ENCODE measurements around the gene MEIS2.

MEIS2 gene

GRCh38 chr15:36899696-36900095 is 200.7 kb downstream of the MEIS2 start:
- Histone ChIP-seq H3K9ac (ENCODE audit: low read length) (no peak overlapping the region), H3K27ac (ENCODE audit: low read depth, low read length, poor library complexity, severe bottlenecking) (no peak overlapping the region), H4K20me1 (ENCODE audit: insufficient read depth, low read length) (no peaks in the 10 kb centered on the region), H3K9me3 (ENCODE audit: low read length) (no peaks in the 10 kb centered on the region), H3K79me2 (ENCODE audit: insufficient read depth, low read length) (0 out of 2 replicates have a peak, but pooled peaks cover 5% of the 10 kb centered on the region), H3F3A (ENCODE audit: insufficient read depth, low read length) (no peaks in the 10 kb centered on the region), H2AFZ (ENCODE audit: low read length) (no peak overlapping the region), H3K4me3 (ENCODE audit: low read depth, low read length, poor library complexity, severe bottlenecking) (no peak overlapping the region), H3K36me3 (ENCODE audit: insufficient read depth, low read length) (peaks cover 19% of the 10 kb centered on the region), H3K4me2 (ENCODE audit: low read length) (no peak overlapping the region), H3K9me2 (ENCODE audit: low read depth, low read length) (no peaks in the 10 kb centered on the region), H3K27me3 (ENCODE audit: insufficient read depth, low read length) (no peaks in the 10 kb centered on the region), H3K4me1 (ENCODE audit: insufficient read depth, low read length, severe bottlenecking) (peaks cover 6% of the 10 kb centered on the region)
- TF ChIP-seq EZH2 (IDR thresholded peaks at IDR 0.05; ENCODE audit: borderline replicate concordance, low read length) (no peak), CTCF (IDR thresholded peaks at IDR 0.05; ENCODE audit: low read length) (no peak)

- Histone ChIP-seq H3K27ac (ENCODE audit: low read depth, low read length, poor library complexity, severe bottlenecking) (no peak overlapping the region), H3K9ac (ENCODE audit: low read length) (no peak overlapping the region), H2AFZ (ENCODE audit: low read length) (no peak overlapping the region), H3K4me1 (ENCODE audit: insufficient read depth, low read length, severe bottlenecking) (peaks cover under 1% of the 10 kb centered on the region), H4K20me1 (ENCODE audit: insufficient read depth, low read length) (no peaks in the 10 kb centered on the region), H3K79me2 (ENCODE audit: insufficient read depth, low read length) (0 out of 2 replicates have a peak, but pooled peaks cover 5% of the 10 kb centered on the region), H3K36me3 (ENCODE audit: insufficient read depth, low read length) (peaks cover 30% of the 10 kb centered on the region), H3K9me2 (ENCODE audit: low read depth, low read length) (no peaks in the 10 kb centered on the region), H3K4me3 (ENCODE audit: low read depth, low read length, poor library complexity, severe bottlenecking) (no peak overlapping the region), H3K4me2 (ENCODE audit: low read length) (no peak overlapping the region), H3K9me3 (ENCODE audit: low read length) (no peaks in the 10 kb centered on the region), H3F3A (ENCODE audit: insufficient read depth, low read length) (no peaks in the 10 kb centered on the region), H3K27me3 (ENCODE audit: insufficient read depth, low read length) (no peaks in the 10 kb centered on the region)
- TF ChIP-seq CTCF (IDR thresholded peaks at IDR 0.05; ENCODE audit: low read length) (no peak), EZH2 (IDR thresholded peaks at IDR 0.05; ENCODE audit: borderline replicate concordance, low read length) (no peak)
These were observed 201.7 kb downstream of the MEIS2 start for GRCh38 chr15:36898536-36899126.

GRCh38 chr15:36897834-36898233 is 202.5 kb downstream of the MEIS2 start:
- H3K4me2 ChIP-seq (ENCODE audit: low read length) = no peak overlapping the region
- no peak overlapping the region for H2AFZ ChIP-seq (ENCODE audit: low read length)
- H4K20me1 ChIP-seq (ENCODE audit: insufficient read depth, low read length) = no peaks in the 10 kb centered on the region
- H3K27ac ChIP-seq (ENCODE audit: low read depth, low read length, poor library complexity, severe bottlenecking) = no peak overlapping the region
- H3K9me2 ChIP-seq (ENCODE audit: low read depth, low read length) = no peaks in the 10 kb centered on the region
- 0 out of 2 replicates have a peak, but pooled peaks cover 5% of the 10 kb centered on the region for H3K79me2 ChIP-seq (ENCODE audit: insufficient read depth, low read length)
- H3K4me1 ChIP-seq (ENCODE audit: insufficient read depth, low read length, severe bottlenecking) = no peaks in the 10 kb centered on the region
- no peaks in the 10 kb centered on the region for H3K27me3 ChIP-seq (ENCODE audit: insufficient read depth, low read length)
- H3K4me3 ChIP-seq (ENCODE audit: low read depth, low read length, poor library complexity, severe bottlenecking) = no peak overlapping the region
- H3K9ac ChIP-seq (ENCODE audit: low read length) = no peak overlapping the region
- peaks cover 38% of the 10 kb centered on the region for H3K36me3 ChIP-seq (ENCODE audit: insufficient read depth, low read length)
- no peak for TF ChIP-seq EZH2 (IDR thresholded peaks at IDR 0.05; ENCODE audit: borderline replicate concordance, low read length)
- no peak for TF ChIP-seq CTCF (IDR thresholded peaks at IDR 0.05; ENCODE audit: low read length)
- no peaks in the 10 kb centered on the region for H3K9me3 ChIP-seq (ENCODE audit: low read length)
- H3F3A ChIP-seq (ENCODE audit: insufficient read depth, low read length) = no peaks in the 10 kb centered on the region

Data from OCI-LY1 (cell line).